H9 (cell line): ENCODE measurements around the gene ACTA1. TPM values are rescaled to one million over a fixed set of nuclear protein-coding genes. Genes with fewer than 3 reads are reported as not detected.

ENCODE experiments used
- DNase-seq: peaks from one replicate; pipeline ENCODE4 v3.0.0-alpha.2; 2017
- H2AFZ ChIP-seq: one replicate; pipeline ENCODE4 v1.6.1; 2013; ENCODE audit warnings: mild to moderate bottlenecking, low read length, control low read depth, moderate library complexity
- H2AK5ac ChIP-seq: 2 replicates; pipeline ENCODE4 v1.6.1; 2013; ENCODE audit warnings: low read length, control low read depth, mixed read lengths; ENCODE audit not compliant: insufficient read length
- H2BK120ac ChIP-seq: one replicate; pipeline ENCODE4 v1.6.1; 2013; ENCODE audit warnings: low read depth, mild to moderate bottlenecking, low read length, control low read depth, inconsistent platforms; ENCODE audit not compliant: poor library complexity, severe bottlenecking
- H2BK12ac ChIP-seq: 2 replicates; pipeline ENCODE4 v1.6.1; 2013; ENCODE audit warnings: low read length, control low read depth, mixed read lengths, low read depth; ENCODE audit not compliant: insufficient read length
- H2BK15ac ChIP-seq: 2 replicates; pipeline ENCODE4 v1.6.1; 2013; ENCODE audit warnings: low read depth, low read length, control low read depth
- H2BK20ac ChIP-seq: one replicate; pipeline ENCODE4 v1.6.1; 2013; ENCODE audit warnings: low read depth, mild to moderate bottlenecking, low read length, control low read depth, inconsistent platforms; ENCODE audit not compliant: poor library complexity, severe bottlenecking
- H2BK5ac ChIP-seq: 2 replicates; pipeline ENCODE4 v1.6.1; 2013; ENCODE audit warnings: low read length, control low read depth, mixed read lengths; ENCODE audit not compliant: insufficient read length
- H3K14ac ChIP-seq: 2 replicates; pipeline ENCODE4 v1.6.1; 2013; ENCODE audit warnings: low read length, control low read depth; ENCODE audit not compliant: insufficient read depth
- H3K18ac ChIP-seq: 2 replicates; pipeline ENCODE4 v1.6.1; 2013; ENCODE audit warnings: low read depth, mild to moderate bottlenecking, mixed read lengths, low read length, control low read depth; ENCODE audit not compliant: insufficient read length
- H3K23ac ChIP-seq: 2 replicates; pipeline ENCODE4 v1.6.1; 2013; ENCODE audit warnings: low read length, control low read depth, mixed read lengths, low read depth; ENCODE audit not compliant: insufficient read length
- H3K23me2 ChIP-seq: 2 replicates; pipeline ENCODE4 v1.6.1; 2013; ENCODE audit warnings: low read depth, mild to moderate bottlenecking, mixed read lengths, low read length, control low read depth; ENCODE audit not compliant: insufficient read length, poor library complexity, severe bottlenecking
- H3K27ac ChIP-seq: 2 replicates; pipeline ENCODE4 v1.5.1; 2013; ENCODE audit warnings: low read length, control low read depth, mixed read lengths, low read depth; ENCODE audit not compliant: insufficient read length
- H3K27me3 ChIP-seq: 2 replicates; pipeline ENCODE4 v1.6.1; 2013; ENCODE audit warnings: low read length, control low read depth, inconsistent platforms; ENCODE audit not compliant: insufficient read depth
- H3K4ac ChIP-seq: 2 replicates; pipeline ENCODE4 v1.6.1; 2013; ENCODE audit warnings: low read depth, mild to moderate bottlenecking, control low read depth, inconsistent platforms, low read length, moderate library complexity
- H3K4me1 ChIP-seq: 2 replicates; pipeline ENCODE4 v1.6.1; 2013; ENCODE audit warnings: low read length, control low read depth, inconsistent platforms; ENCODE audit not compliant: insufficient read depth
- H3K4me2 ChIP-seq: 2 replicates; pipeline ENCODE4 v1.6.1; 2013; ENCODE audit warnings: low read length, control low read depth, mixed read lengths; ENCODE audit not compliant: insufficient read length, insufficient read depth
- H3K56ac ChIP-seq: 2 replicates; pipeline ENCODE4 v1.6.1; 2013; ENCODE audit warnings: low read depth, mild to moderate bottlenecking, mixed read lengths, low read length, control low read depth; ENCODE audit not compliant: insufficient read length
- H3K79me1 ChIP-seq: 2 replicates; pipeline ENCODE4 v1.6.1; 2013; ENCODE audit warnings: low read depth, mild to moderate bottlenecking, moderate library complexity, low read length, control low read depth, inconsistent platforms; ENCODE audit not compliant: insufficient read depth, poor library complexity, severe bottlenecking
- H3K79me2 ChIP-seq: 2 replicates; pipeline ENCODE4 v1.6.1; 2013; ENCODE audit warnings: low read length, control low read depth, inconsistent platforms; ENCODE audit not compliant: insufficient read depth
- H3K9ac ChIP-seq: 2 replicates; pipeline ENCODE4 v1.6.1; 2013; ENCODE audit warnings: low read length, control low read depth, mixed read lengths; ENCODE audit not compliant: insufficient read length; ENCODE audit errors: extremely low read depth
- H3K9me3 ChIP-seq: one replicate; pipeline ENCODE4 v1.6.1; 2013; ENCODE audit warnings: low read depth, low read length, inconsistent platforms; ENCODE audit not compliant: control insufficient read depth
- H3T11ph ChIP-seq: one replicate; pipeline ENCODE4 v1.6.1; 2013; ENCODE audit warnings: mild to moderate bottlenecking, low read length, control low read depth, inconsistent platforms
- H4K20me1 ChIP-seq: one replicate; pipeline ENCODE4 v1.6.1; 2013; ENCODE audit not compliant: control insufficient read depth, insufficient read length, insufficient read depth
- H4K5ac ChIP-seq: 2 replicates; pipeline ENCODE4 v1.6.1; 2013; ENCODE audit warnings: low read depth, mild to moderate bottlenecking, mixed read lengths, low read length, control low read depth; ENCODE audit not compliant: insufficient read length
- H4K8ac ChIP-seq: replicated peaks from 2 replicates; pipeline ENCODE4 v1.6.1; 2013; ENCODE audit warnings: low read length, control low read depth, mixed read lengths, low read depth; ENCODE audit not compliant: insufficient read length
- H4K91ac ChIP-seq: 2 replicates; pipeline ENCODE4 v1.6.1; 2013; ENCODE audit warnings: low read depth, mild to moderate bottlenecking, moderate library complexity, mixed read lengths, low read length, control low read depth; ENCODE audit not compliant: insufficient read length
- H3K27ac Mint-ChIP-seq, 3 experiments: 2 replicates in 2 of 3; 3 replicates in 1 of 3; pipeline ENCODE4 v1.8.0; 2020 to 2021; ENCODE audit warnings: mixed read lengths in 3 of 3, mild to moderate bottlenecking in 1 of 3, moderate library complexity in 1 of 3
- H3K27me3 Mint-ChIP-seq: 2 replicates; pipeline ENCODE4 v1.8.0; 2021; ENCODE audit warnings: low read depth, mild to moderate bottlenecking, moderate library complexity, mixed read lengths
- H3K36me3 Mint-ChIP-seq, 3 experiments: 2 replicates in 2 of 3; 3 replicates in 1 of 3; pipeline ENCODE4 v1.8.0; 2020 to 2021; ENCODE audit warnings: low read depth in 3 of 3, mixed read lengths in 3 of 3; ENCODE audit not compliant: insufficient read depth in 1 of 3
- H3K4me1 Mint-ChIP-seq, 2 experiments: 2 replicates each; pipeline ENCODE4 v1.8.0; 2020; ENCODE audit warnings: mixed read lengths in 2 of 2
- H3K4me3 Mint-ChIP-seq, 2 experiments: 2 replicates in 1 of 2; 3 replicates in 1 of 2; pipeline ENCODE4 v1.8.0; 2020 to 2021; ENCODE audit warnings: mild to moderate bottlenecking in 2 of 2, mixed read lengths in 2 of 2, moderate library complexity in 1 of 2
- H3K9me3 Mint-ChIP-seq, 2 experiments: 2 replicates in 1 of 2; 3 replicates in 1 of 2; pipeline ENCODE4 v1.8.0; 2020; ENCODE audit warnings: mild to moderate bottlenecking in 2 of 2, mixed read lengths in 2 of 2, moderate library complexity in 1 of 2
- CTCF ChIP-seq: fragments of 200-600 bp; sonication (generic); conservative IDR thresholded peaks from 3 replicates; pipeline ENCODE4 v1.8.0; 2021; ENCODE audit warnings: antibody characterized with exemption, mild to moderate bottlenecking
- WGBS: extraction: QIAGEN DNeasy Blood & Tissue Kit; methylation state at CpG from one replicate; pipeline ENCODE4 v1.1.7; 2013; ENCODE audit warnings: missing lambda C conversion rate, low lambda C conversion rate, mixed read lengths; ENCODE audit not compliant: insufficient read length; ENCODE audit errors: extremely low coverage; 5-methylcytosine and 5-hydroxymethylcytosine counted together
- total RNA-seq: library from RNA; stranded (reverse); gene quantifications from 2 replicates; pipeline ENCODE4 v1.2.1, GENCODE V29; 2021

ACTA1 gene
- total RNA-seq, 1 experiment from 2014 or later = 48.5 TPM

GRCh38 chr1:229436201-229436600 is 2.3 kb upstream of the ACTA1 start:
- no peak overlapping the region for H3K4me3 Mint-ChIP-seq
- Histone ChIP-seq H3K27ac (no peak overlapping the region), H3T11ph (no peak overlapping the region), H3K9ac (no peak overlapping the region), H3K18ac (no peak overlapping the region), H2BK20ac (no peak overlapping the region), H3K4ac (no peak overlapping the region), H3K79me2 (no peaks in the 10 kb centered on the region), H4K20me1 (no peaks in the 10 kb centered on the region), H2AFZ (no peak overlapping the region), H4K5ac (no peak overlapping the region), H3K23ac (no peak overlapping the region), H3K4me2 (no peak overlapping the region), H3K79me1 (no peaks in the 10 kb centered on the region), H2BK15ac (no peak overlapping the region), H3K56ac (no peak overlapping the region), H4K8ac (no peak overlapping the region), H3K23me2 (peaks cover 14% of the 10 kb centered on the region), H2BK12ac (no peak overlapping the region), H2BK120ac (no peak overlapping the region), H3K27me3 (peaks cover 18% of the 10 kb centered on the region), H3K14ac (no peak overlapping the region), H3K4me1 (peaks cover 2% of the 10 kb centered on the region; the same call in 1 of the 2 replicates), H2BK5ac (no peak overlapping the region), H2AK5ac (no peak overlapping the region), H3K9me3 (no peaks in the 10 kb centered on the region), H4K91ac (no peak overlapping the region)
- H3K27me3 Mint-ChIP-seq = peaks cover 60% of the 10 kb centered on the region
- H3K36me3 Mint-ChIP-seq = peaks cover 5 to 25% (median 18%) of the 10 kb centered on the region in 3 experiments
- peaks cover 1 to 9% of the 10 kb centered on the region in 2 experiments; a peak in 2 of 5 replicates for H3K9me3 Mint-ChIP-seq
- H3K27ac Mint-ChIP-seq = no peak overlapping the region
- H3K4me1 Mint-ChIP-seq = peaks cover 12 to 15% of the 10 kb centered on the region in 2 experiments
- TF ChIP-seq CTCF = no peak
- WGBS = no CpG with 5 or more reads among the region's 7 CpGs
- no peak for DNase-seq
